Measurements from ENCODE around the gene ARHGEF6. TPM values are rescaled to one million over a fixed set of nuclear protein-coding genes. Genes with fewer than 3 reads are reported as not detected.

The ARHGEF6 gene
- total RNA-seq, 1 donor from 2014 or later: 16.2 TPM

DNA sequence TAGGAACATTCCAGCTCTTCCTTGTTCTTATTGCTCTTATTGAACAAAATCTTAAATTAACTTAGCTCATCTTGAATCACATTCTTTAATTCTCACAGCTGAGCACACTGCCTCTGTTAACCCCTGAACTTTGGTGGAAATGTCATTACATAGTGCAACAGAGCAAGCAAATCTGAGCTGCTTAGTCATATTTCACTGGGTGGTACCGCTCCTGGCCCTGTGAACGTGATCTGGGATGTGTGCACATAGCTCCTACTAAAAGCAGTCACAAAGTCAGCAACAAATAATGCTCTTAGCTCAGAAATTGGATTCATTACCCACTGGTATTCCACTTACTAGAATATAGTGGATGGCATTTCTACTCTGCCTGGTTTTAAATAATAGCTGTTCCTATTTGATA lies 27.9 kb downstream of the ARHGEF6 start:
- intact Hi-C loops (cut with DNase I): no loop called here
- no peaks in the 10 kb centered on the region for H3K4me1 ChIP-seq
- no peak for TF ChIP-seq POLR2AphosphoS5 (IDR thresholded peaks at IDR 0.05; ENCODE audit: insufficient read depth in 1 of 2, low read depth in 1 of 2)
- no peak for TF ChIP-seq POLR2A (IDR thresholded peaks at IDR 0.05)
- TF ChIP-seq, protein P1, sequence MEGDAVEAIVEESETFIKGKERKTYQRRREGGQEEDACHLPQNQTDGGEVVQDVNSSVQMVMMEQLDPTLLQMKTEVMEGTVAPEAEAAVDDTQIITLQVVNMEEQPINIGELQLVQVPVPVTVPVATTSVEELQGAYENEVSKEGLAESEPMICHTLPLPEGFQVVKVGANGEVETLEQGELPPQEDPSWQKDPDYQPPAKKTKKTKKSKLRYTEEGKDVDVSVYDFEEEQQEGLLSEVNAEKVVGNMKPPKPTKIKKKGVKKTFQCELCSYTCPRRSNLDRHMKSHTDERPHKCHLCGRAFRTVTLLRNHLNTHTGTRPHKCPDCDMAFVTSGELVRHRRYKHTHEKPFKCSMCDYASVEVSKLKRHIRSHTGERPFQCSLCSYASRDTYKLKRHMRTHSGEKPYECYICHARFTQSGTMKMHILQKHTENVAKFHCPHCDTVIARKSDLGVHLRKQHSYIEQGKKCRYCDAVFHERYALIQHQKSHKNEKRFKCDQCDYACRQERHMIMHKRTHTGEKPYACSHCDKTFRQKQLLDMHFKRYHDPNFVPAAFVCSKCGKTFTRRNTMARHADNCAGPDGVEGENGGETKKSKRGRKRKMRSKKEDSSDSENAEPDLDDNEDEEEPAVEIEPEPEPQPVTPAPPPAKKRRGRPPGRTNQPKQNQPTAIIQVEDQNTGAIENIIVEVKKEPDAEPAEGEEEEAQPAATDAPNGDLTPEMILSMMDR (IDR thresholded peaks at IDR 0.05): no peak
- no peaks in the 10 kb centered on the region for H3K36me3 ChIP-seq
- no peaks in the 10 kb centered on the region for H3K27me3 ChIP-seq
- H3K27ac ChIP-seq: no peak overlapping the region
- H3K4me3 ChIP-seq: no peak overlapping the region
- DNase-seq (ENCODE audit: extremely low spot score in 2 of 2): no peak
- no peaks in the 10 kb centered on the region for H3K9me3 ChIP-seq

DNA sequence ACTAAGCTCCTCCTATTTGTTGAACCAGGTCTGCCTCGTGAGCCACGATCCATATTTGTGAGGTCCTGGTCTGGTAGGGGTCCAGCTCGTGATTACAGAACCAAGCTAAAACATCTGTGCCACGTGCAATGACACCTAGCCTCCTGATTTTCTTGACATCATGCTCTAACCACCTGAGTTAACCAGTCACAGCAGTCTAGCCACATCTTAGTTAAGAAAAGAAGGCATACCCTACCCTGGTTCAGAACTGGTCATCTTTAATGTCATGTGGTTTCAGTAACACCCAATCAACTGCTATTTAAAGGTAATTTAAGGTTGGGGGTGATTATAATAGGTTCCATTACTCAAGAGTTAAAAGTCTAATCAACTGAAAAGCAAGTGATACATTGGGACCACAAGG lies 28.4 kb downstream of the ARHGEF6 start:
- DNase-seq (ENCODE audit: extremely low spot score in 2 of 2): no peak
- H3K4me1 ChIP-seq: no peaks in the 10 kb centered on the region
- H3K36me3 ChIP-seq: no peaks in the 10 kb centered on the region
- no peak overlapping the region for H3K4me3 ChIP-seq
- no peaks in the 10 kb centered on the region for H3K9me3 ChIP-seq
- TF ChIP-seq, protein P1 (IDR thresholded peaks at IDR 0.05): no peak
- TF ChIP-seq POLR2AphosphoS5 (IDR thresholded peaks at IDR 0.05; ENCODE audit: insufficient read depth in 1 of 2, low read depth in 1 of 2): no peak
- TF ChIP-seq POLR2A (IDR thresholded peaks at IDR 0.05): no peak
- intact Hi-C loops (cut with DNase I): no loop called here
- H3K27me3 ChIP-seq: no peaks in the 10 kb centered on the region
- H3K27ac ChIP-seq: no peak overlapping the region

DNA sequence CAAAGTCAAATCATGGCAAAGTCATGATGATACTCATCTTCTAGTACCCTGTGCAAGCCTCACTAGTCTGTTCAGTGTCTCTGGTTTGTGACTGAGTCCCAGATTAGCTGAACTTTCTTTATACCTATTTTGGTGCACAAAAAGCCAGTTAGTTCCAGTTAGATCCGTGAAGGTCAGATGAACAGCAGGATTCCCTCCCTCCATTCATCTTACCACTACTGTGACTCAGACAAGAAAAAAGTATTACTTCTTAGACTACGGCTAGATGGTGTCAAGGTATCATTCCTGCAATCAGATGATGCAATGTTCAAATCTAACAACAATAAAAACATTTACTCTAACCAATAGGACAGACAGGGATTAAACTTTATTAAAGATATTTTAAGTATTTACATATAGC lies 30.4 kb downstream of the ARHGEF6 start:
- Histone ChIP-seq H3K9me3 (no peaks in the 10 kb centered on the region), H3K27ac (no peak overlapping the region), H3K4me3 (no peak overlapping the region), H3K4me1 (peaks cover 3% of the 10 kb centered on the region), H3K27me3 (no peaks in the 10 kb centered on the region), H3K36me3 (no peaks in the 10 kb centered on the region)
- intact Hi-C loops (cut with DNase I): no loop called here
- no peak for DNase-seq (ENCODE audit: extremely low spot score in 2 of 2)
- TF ChIP-seq, protein P1 (IDR thresholded peaks at IDR 0.05): no peak
- TF ChIP-seq POLR2AphosphoS5 (IDR thresholded peaks at IDR 0.05; ENCODE audit: insufficient read depth in 1 of 2, low read depth in 1 of 2): no peak
- TF ChIP-seq POLR2A (IDR thresholded peaks at IDR 0.05): no peak

DNA sequence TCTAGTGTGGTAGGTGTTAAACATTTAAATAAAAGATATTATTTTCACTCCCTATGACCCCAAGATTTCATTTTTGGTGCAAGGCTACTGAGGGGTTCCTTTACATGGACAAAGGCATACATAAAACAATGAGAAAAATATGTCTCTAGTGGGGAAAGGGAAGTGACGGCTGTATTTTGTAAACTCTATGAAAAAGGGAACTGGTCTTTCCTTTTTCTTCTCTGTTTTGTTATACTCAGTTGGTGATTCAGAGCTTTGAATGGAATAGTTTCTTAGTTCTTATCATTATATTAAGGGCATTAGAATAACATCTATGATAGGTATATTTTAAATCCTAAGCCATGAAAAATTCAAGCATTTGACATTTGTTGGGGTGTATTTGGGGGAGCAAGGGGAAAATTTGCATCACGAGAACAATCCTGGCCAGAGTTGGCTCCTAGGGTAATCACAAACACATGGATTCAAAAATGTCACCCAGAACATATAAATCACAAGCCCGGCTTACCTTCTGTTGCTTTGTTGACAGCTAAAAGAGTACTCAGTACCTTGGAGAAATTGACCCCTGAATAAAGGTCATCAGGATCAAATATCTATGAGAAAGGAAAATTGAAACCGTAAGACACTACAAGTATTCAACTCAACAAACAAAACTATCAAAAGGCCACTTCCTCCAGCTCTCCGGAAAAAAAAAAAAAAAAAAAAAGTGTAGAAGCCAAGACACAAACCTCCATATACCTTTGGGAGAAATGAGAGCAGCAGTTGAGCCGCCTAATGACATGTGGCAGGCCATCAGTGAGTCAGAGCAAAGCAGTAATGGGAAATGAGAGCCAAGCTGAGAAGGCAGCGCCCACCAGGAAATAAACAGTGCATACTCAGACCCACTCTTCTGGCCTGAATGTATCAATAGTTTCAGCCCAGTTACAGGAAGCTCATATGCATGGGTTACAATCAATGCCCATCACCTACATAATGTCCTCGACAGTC lies 33.4 kb downstream of the ARHGEF6 start:
- intact Hi-C loops (cut with DNase I): no loop called here
- no peak for DNase-seq (ENCODE audit: extremely low spot score in 2 of 2)
- Histone ChIP-seq H3K9me3 (no peaks in the 10 kb centered on the region), H3K36me3 (no peaks in the 10 kb centered on the region), H3K4me1 (peaks cover 8% of the 10 kb centered on the region), H3K27ac (no peak overlapping the region), H3K27me3 (no peaks in the 10 kb centered on the region), H3K4me3 (no peak overlapping the region)
- TF ChIP-seq POLR2A (IDR thresholded peaks at IDR 0.05) (no peak), POLR2AphosphoS5 (IDR thresholded peaks at IDR 0.05; ENCODE audit: insufficient read depth in 1 of 2, low read depth in 1 of 2) (no peak)
- TF ChIP-seq, protein P1 (IDR thresholded peaks at IDR 0.05): no peak

All from vagina (tissue), 2 donors.